Neuronal stem cell (in vitro differentiated cells): ENCODE measurements around the gene IFITM1. TPM values are rescaled to one million over a fixed set of nuclear protein-coding genes. Genes with fewer than 3 reads are reported as not detected.
"Not testable (repeated sequence)": the region's sequence is repeated elsewhere in the genome, so short reads cannot be mapped to it uniquely, and the experiment has no call there.

Experiments
- DNase-seq: peaks from one replicate; pipeline ENCODE4 v3.0.0-alpha.2; 2013; ENCODE audit warnings: low spot score
- H2AFZ ChIP-seq: one replicate; pipeline ENCODE4 v1.6.1; 2013; ENCODE audit warnings: mild to moderate bottlenecking, low read length, inconsistent platforms
- H2AK5ac ChIP-seq: 2 replicates; pipeline ENCODE4 v1.6.1; 2013; ENCODE audit warnings: low read depth, mild to moderate bottlenecking, inconsistent platforms, low read length, moderate library complexity, mixed read lengths
- H2BK120ac ChIP-seq: 2 replicates; pipeline ENCODE4 v1.6.1; 2013; ENCODE audit warnings: low read depth, mild to moderate bottlenecking, inconsistent platforms, low read length, moderate library complexity, mixed read lengths
- H2BK12ac ChIP-seq: one replicate; pipeline ENCODE4 v1.6.1; 2013; ENCODE audit warnings: low read length, inconsistent platforms
- H2BK15ac ChIP-seq: 2 replicates; pipeline ENCODE4 v1.6.1; 2013; ENCODE audit warnings: mild to moderate bottlenecking, low read length, inconsistent platforms, mixed read lengths
- H2BK5ac ChIP-seq: one replicate; pipeline ENCODE4 v1.6.1; 2013; ENCODE audit warnings: inconsistent platforms, mild to moderate bottlenecking, low read length, moderate library complexity
- H3K14ac ChIP-seq: one replicate; pipeline ENCODE4 v1.6.1; 2013; ENCODE audit warnings: low read length, inconsistent platforms
- H3K18ac ChIP-seq: 2 replicates; pipeline ENCODE4 v1.6.1; 2013; ENCODE audit warnings: low read length, inconsistent platforms
- H3K23ac ChIP-seq: 2 replicates; pipeline ENCODE4 v1.6.1; 2013; ENCODE audit warnings: low read depth, mild to moderate bottlenecking, mixed read lengths, low read length, inconsistent platforms; ENCODE audit not compliant: poor library complexity
- H3K27ac ChIP-seq: replicated peaks from 3 replicates; pipeline ENCODE4 v1.5.1; 2013; ENCODE audit warnings: low read length, inconsistent platforms
- H3K27me3 ChIP-seq, 3 experiments: 2 replicates each; pipeline ENCODE4 v1.6.1; 2013; ENCODE audit warnings: low read length in 3 of 3, mild to moderate bottlenecking in 2 of 3, inconsistent platforms in 1 of 3, low read depth in 1 of 3, mixed read lengths in 1 of 3, moderate library complexity in 1 of 3; ENCODE audit not compliant: control insufficient read depth in 3 of 3, insufficient read depth in 3 of 3
- H3K36me3 ChIP-seq, 2 donors: replicated peaks in 1 of 2; 2 replicates each; pipeline ENCODE4 v1.6.1; 2013; ENCODE audit warnings: low read length in 2 of 2; ENCODE audit not compliant: control insufficient read depth in 2 of 2, insufficient read depth in 2 of 2
- H3K4ac ChIP-seq: 2 replicates; pipeline ENCODE4 v1.6.1; 2013; ENCODE audit warnings: inconsistent platforms, mild to moderate bottlenecking, low read length, moderate library complexity
- H3K4me1 ChIP-seq, 2 donors: 1 replicate in 1 of 2; 2 replicates in 1 of 2; pipeline ENCODE4 v1.6.1; 2013; ENCODE audit warnings: low read length in 2 of 2, low read depth in 1 of 2; ENCODE audit not compliant: control insufficient read depth in 2 of 2, insufficient read depth in 1 of 2
- H3K4me2 ChIP-seq: one replicate; pipeline ENCODE4 v1.6.1; 2013; ENCODE audit warnings: mild to moderate bottlenecking, low read length, inconsistent platforms; ENCODE audit not compliant: insufficient read depth, poor library complexity, severe bottlenecking
- H3K4me3 ChIP-seq, 2 donors: 2 replicates each; pipeline ENCODE4 v1.5.1; 2013; ENCODE audit warnings: low read length in 2 of 2, mild to moderate bottlenecking in 2 of 2, inconsistent platforms in 1 of 2, moderate library complexity in 1 of 2
- H3K79me1 ChIP-seq: one replicate; pipeline ENCODE4 v1.6.1; 2013; ENCODE audit warnings: low read depth, mild to moderate bottlenecking, inconsistent platforms, low read length, moderate library complexity
- H3K9ac ChIP-seq: one replicate; pipeline ENCODE4 v1.6.1; 2013; ENCODE audit warnings: mild to moderate bottlenecking, low read depth, low read length, inconsistent platforms; ENCODE audit not compliant: poor library complexity
- H3K9me3 ChIP-seq, 2 donors: replicated peaks in 1 of 2; 2 replicates each; pipeline versions ENCODE3 to v1.6.1; 2013; ENCODE audit warnings: low read length in 2 of 2, mild to moderate bottlenecking in 2 of 2, inconsistent platforms in 1 of 2, low read depth in 1 of 2, mixed read lengths in 1 of 2, moderate library complexity in 1 of 2; ENCODE audit not compliant: control insufficient read depth in 2 of 2, insufficient read depth in 1 of 2
- H4K8ac ChIP-seq: one replicate; pipeline ENCODE4 v1.6.1; 2013; ENCODE audit warnings: low read depth, mild to moderate bottlenecking, inconsistent platforms, low read length, moderate library complexity
- H4K91ac ChIP-seq: one replicate; pipeline ENCODE4 v1.6.1; 2013; ENCODE audit warnings: low read length, low read depth, mild to moderate bottlenecking, inconsistent platforms; ENCODE audit not compliant: poor library complexity
- WGBS, 2 donors: extraction: QIAGEN DNeasy Blood & Tissue Kit; methylation state at CpG; one replicate each; pipeline ENCODE4 v1.1.7; 2013; ENCODE audit warnings: missing lambda C conversion rate in 2 of 2, mixed read lengths in 1 of 2; ENCODE audit not compliant: insufficient read length in 2 of 2, insufficient replicate concordance in 1 of 2; ENCODE audit errors: extremely low coverage in 2 of 2; 5-methylcytosine and 5-hydroxymethylcytosine counted together
- polyA plus RNA-seq, 2 experiments: library from polyadenylated mRNA; stranded (reverse); fragments of 200-250 nt; gene quantifications; one replicate each; pipeline ENCODE4 v1.2.3, GENCODE V29; 2013

The IFITM1 gene
- polyA plus RNA-seq (2013, experiment 1 of 2), result 171 TPM
- 162 TPM for polyA plus RNA-seq (2013, experiment 2 of 2)

DNA sequence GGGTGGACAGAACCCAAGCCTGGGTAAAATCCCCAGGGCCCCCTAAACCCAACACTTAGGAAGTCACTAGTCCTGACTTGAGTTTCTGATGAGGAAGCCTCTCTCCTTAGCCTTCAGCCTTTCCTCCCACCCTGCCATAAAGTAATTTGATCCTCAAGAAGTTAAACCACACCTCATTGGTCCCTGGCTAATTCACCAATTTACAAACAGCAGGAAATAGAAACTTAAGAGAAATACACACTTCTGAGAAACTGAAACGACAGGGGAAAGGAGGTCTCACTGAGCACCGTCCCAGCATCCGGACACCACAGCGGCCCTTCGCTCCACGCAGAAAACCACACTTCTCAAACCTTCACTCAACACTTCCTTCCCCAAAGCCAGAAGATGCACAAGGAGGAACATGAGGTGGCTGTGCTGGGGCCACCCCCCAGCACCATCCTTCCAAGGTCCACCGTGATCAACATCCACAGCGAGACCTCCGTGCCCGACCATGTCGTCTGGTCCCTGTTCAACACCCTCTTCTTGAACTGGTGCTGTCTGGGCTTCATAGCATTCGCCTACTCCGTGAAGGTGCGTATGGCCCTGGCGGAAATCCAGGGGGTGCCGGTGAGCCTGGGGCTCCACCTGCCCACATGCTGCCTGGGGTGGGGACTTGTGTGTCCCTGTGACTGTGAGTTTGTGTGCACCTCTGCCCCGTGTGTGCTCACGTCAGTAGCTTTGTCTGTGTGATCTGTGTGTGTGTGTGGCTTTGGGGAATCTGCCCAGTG lies at the start of gene IFITM1:
TSS of gene IFITM1 (plus strand) at position 254 of the 767 bp plus-strand sequence. CDS start at position 385, 131 bp downstream.
- no peak within 1 kb of the TSS for H3K4ac ChIP-seq
- no peak within 1 kb of the TSS for H2BK12ac ChIP-seq
- H3K18ac ChIP-seq, result peak within 1 kb of the TSS; percentile 88
- peak within 1 kb of the TSS; percentile 90 for H3K9ac ChIP-seq
- peak within 1 kb of the TSS; percentile 87 for H3K23ac ChIP-seq
- peak within 1 kb of the TSS; percentile 85 for H2AK5ac ChIP-seq
- no peak for DNase-seq
- no CpG with 5 or more reads among the region's 18 CpGs for WGBS, 2 donors
- H2BK5ac ChIP-seq, result peak within 1 kb of the TSS; percentile 44
- H2BK15ac ChIP-seq, result peak within 1 kb of the TSS; percentile 76
- H3K27ac ChIP-seq, result peak within 1 kb of the TSS; percentile 80
- no peak within 1 kb of the TSS for H3K14ac ChIP-seq
- peak within 1 kb of the TSS; percentile 88 for H3K4me2 ChIP-seq
- H4K8ac ChIP-seq, result no peak within 1 kb of the TSS
- H2AFZ ChIP-seq, result peak within 1 kb of the TSS; percentile 35
- H3K27me3 ChIP-seq, result peaks cover 0 to 24% (median 0%) of the 10 kb centered on the region in 3 experiments
- peaks cover 0 to 32% of the 10 kb centered on the region in 2 donors for H3K36me3 ChIP-seq
- peaks cover 2% of the 10 kb centered on the region for H3K79me1 ChIP-seq
- H3K9me3 ChIP-seq, result no peaks in the 10 kb centered on the region
- peak within 1 kb of the TSS; percentile 26 for H2BK120ac ChIP-seq
- peak within 1 kb of the TSS; percentile 89 for H4K91ac ChIP-seq
- peak within 1 kb of the TSS; percentile 75 to 76 for H3K4me3 ChIP-seq
- H3K4me1 ChIP-seq, result peaks cover 31 to 48% of the 10 kb centered on the region in 2 donors

DNA sequence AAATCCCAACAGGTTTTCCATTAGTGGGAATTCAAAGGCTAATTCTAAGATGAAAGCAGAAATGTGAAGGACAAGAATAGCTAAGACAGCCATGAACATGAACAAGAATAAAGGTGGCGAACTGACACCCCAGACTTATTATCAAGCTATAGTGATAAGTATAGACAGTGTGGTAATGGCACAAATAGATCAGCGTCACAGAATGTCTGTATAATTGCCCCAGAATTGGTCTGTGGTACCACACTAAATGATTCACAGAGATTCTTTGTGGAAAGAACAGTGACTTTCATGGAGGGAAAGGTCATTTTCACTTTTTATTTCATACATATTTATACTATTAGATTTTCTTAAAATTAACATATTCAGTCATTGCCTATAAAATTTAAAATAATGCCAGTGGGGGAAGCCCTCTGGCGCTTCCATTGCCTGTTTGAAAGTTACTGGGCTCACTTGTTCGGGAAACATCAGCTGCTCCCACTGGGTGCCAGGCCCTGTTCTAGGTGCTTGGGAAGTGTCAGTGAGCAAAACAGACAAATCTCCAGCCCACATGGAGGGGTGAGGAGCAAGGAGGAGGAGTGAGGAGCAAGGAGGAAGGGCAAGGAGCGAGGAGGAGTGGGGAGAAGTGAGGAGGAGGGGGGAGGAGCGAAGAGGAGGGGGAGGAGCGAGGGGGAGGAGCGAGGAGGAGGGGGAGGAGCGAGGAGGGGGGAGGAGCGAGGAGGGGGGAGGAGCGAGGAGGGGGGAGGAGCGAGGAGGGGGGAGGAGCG lies 47.0 kb upstream of the IFITM1 start:
- H4K8ac ChIP-seq, result no peak overlapping the region
- no peak overlapping the region for H2BK5ac ChIP-seq
- H2BK12ac ChIP-seq, result no peak overlapping the region
- no peak overlapping the region for H2AFZ ChIP-seq
- H3K18ac ChIP-seq, result no peak overlapping the region
- H3K9me3 ChIP-seq, result peaks cover 4 to 6% of the 10 kb centered on the region in 2 donors
- no peak overlapping the region for H2BK120ac ChIP-seq
- H2AK5ac ChIP-seq, result no peak overlapping the region
- H3K27ac ChIP-seq, result no peak overlapping the region
- peaks cover 0 to 5% of the 10 kb centered on the region in 2 donors for H3K4me1 ChIP-seq
- H2BK15ac ChIP-seq, result no peak overlapping the region
- H3K4ac ChIP-seq, result no peak overlapping the region
- no peak overlapping the region for H3K4me2 ChIP-seq
- H3K9ac ChIP-seq, result no peak overlapping the region
- no peaks in the 10 kb centered on the region for H3K36me3 ChIP-seq
- H4K91ac ChIP-seq, result no peak overlapping the region
- WGBS, 2 donors, result no CpG with 5 or more reads among the region's 13 CpGs
- H3K14ac ChIP-seq, result no peak overlapping the region
- H3K27me3 ChIP-seq, result no peaks in the 10 kb centered on the region
- H3K4me3 ChIP-seq, result no peak overlapping the region
- DNase-seq, result no peak
- H3K23ac ChIP-seq, result no peak overlapping the region
- no peaks in the 10 kb centered on the region for H3K79me1 ChIP-seq

- Histone ChIP-seq H3K4me1 (peaks cover 0 to 5% of the 10 kb centered on the region in 2 donors), H2AFZ (peak overlapping the region; percentile 56), H3K14ac (peak overlapping the region; percentile 47), H2BK12ac (no peak overlapping the region), H3K27me3 (no peaks in the 10 kb centered on the region), H3K27ac (no peak overlapping the region), H3K23ac (peak overlapping the region; percentile 95), H3K4me3 (no peak overlapping the region), H2AK5ac (peak overlapping the region; percentile 34), H4K91ac (no peak overlapping the region), H3K9ac (no peak overlapping the region), H3K79me1 (no peaks in the 10 kb centered on the region), H3K9me3 (peaks cover 3 to 4% of the 10 kb centered on the region in 2 donors), H2BK15ac (peak overlapping the region; percentile 10), H3K36me3 (no peaks in the 10 kb centered on the region), H2BK5ac (no peak overlapping the region), H3K18ac (peak overlapping the region; percentile 4), H3K4ac (no peak overlapping the region), H4K8ac (no peak overlapping the region), H2BK120ac (no peak overlapping the region), H3K4me2 (no peak overlapping the region)
- DNase-seq, result no peak
- no CpG with 5 or more reads among the region's 18 CpGs for WGBS, 2 donors
These were observed 46.3 kb upstream of the IFITM1 start for GRCh38 chr11:267491-267994.

GRCh38 chr11:268716-269145 lies 45.1 kb upstream of the IFITM1 start:
- H3K9ac ChIP-seq, H3K79me1 ChIP-seq, H3K18ac ChIP-seq, H4K91ac ChIP-seq, H2BK15ac ChIP-seq, H2BK5ac ChIP-seq, H3K27me3 ChIP-seq, H3K4me1 ChIP-seq, H3K4ac ChIP-seq, H2BK12ac ChIP-seq, H4K8ac ChIP-seq, H3K4me3 ChIP-seq, DNase-seq, H3K9me3 ChIP-seq, H3K4me2 ChIP-seq, H3K27ac ChIP-seq, H3K14ac ChIP-seq, H2AK5ac ChIP-seq, H3K23ac ChIP-seq, H3K36me3 ChIP-seq, H2BK120ac ChIP-seq: not testable (repeated sequence)
- no CpG with 5 or more reads among the region's 16 CpGs for WGBS, 2 donors
- H2AFZ ChIP-seq, result peak overlapping the region; percentile 53
